Esophagus (tissue), 2 donors: ENCODE data around the gene CHPF. TPM values are rescaled to one million over a fixed set of nuclear protein-coding genes. Genes with fewer than 3 reads are reported as not detected.

Experiments used
- H3K27ac ChIP-seq, 2 donors: one replicate each; pipeline ENCODE4 v1.5.1; 2013; ENCODE audit warnings: low read depth in 2 of 2, mild to moderate bottlenecking in 2 of 2, inconsistent platforms in 1 of 2, low read length in 1 of 2, moderate library complexity in 1 of 2
- H3K27me3 ChIP-seq, 2 donors: one replicate each; pipeline ENCODE4 v1.6.1; 2013; ENCODE audit warnings: low read length in 2 of 2, control low read depth in 1 of 2, mild to moderate bottlenecking in 1 of 2; ENCODE audit not compliant: insufficient read depth in 2 of 2, control insufficient read depth in 1 of 2
- H3K36me3 ChIP-seq, 2 donors: one replicate each; pipeline ENCODE4 v1.6.1; 2013; ENCODE audit warnings: low read length in 1 of 2; ENCODE audit not compliant: control insufficient read depth in 2 of 2, insufficient read depth in 2 of 2
- H3K4me1 ChIP-seq, 2 donors: one replicate each; pipeline ENCODE4 v1.6.1; 2013; ENCODE audit warnings: low read length in 1 of 2; ENCODE audit not compliant: control insufficient read depth in 2 of 2, insufficient read depth in 2 of 2
- H3K4me3 ChIP-seq, 2 donors: one replicate each; pipeline ENCODE4 v1.5.1; 2013; ENCODE audit warnings: low read length in 2 of 2, mild to moderate bottlenecking in 2 of 2, low read depth in 1 of 2, moderate library complexity in 1 of 2
- H3K9me3 ChIP-seq, 2 donors: one replicate each; pipeline ENCODE4 v1.6.1; 2013; ENCODE audit warnings: mild to moderate bottlenecking in 2 of 2, low read depth in 1 of 2, low read length in 1 of 2, moderate library complexity in 1 of 2; ENCODE audit not compliant: control insufficient read depth in 2 of 2, insufficient read depth in 1 of 2
- WGBS, 2 donors: extraction: QIAGEN DNeasy Blood & Tissue Kit; methylation state at CpG; one replicate each; pipeline ENCODE4 v1.1.7; 2013; 5-methylcytosine and 5-hydroxymethylcytosine counted together
- polyA plus RNA-seq, 2 donors: library from polyadenylated mRNA; stranded (reverse); fragments of 200-250 nt; gene quantifications; one replicate each; pipeline ENCODE4 v1.2.3, GENCODE V29; 2013
- donor health status: healthy with polysubstance abuse.
- donor health status: Bipolar disorder and iron deficiency.

Gene CHPF
- polyA plus RNA-seq, 2 donors: 10.1 to 20.2 TPM

- no peak overlapping the region for H3K4me3 ChIP-seq
- no peaks in the 10 kb centered on the region for H3K36me3 ChIP-seq
- 88 to 93% methylated on average over 2 of the region's 2 CpGs for WGBS, 2 donors
- peaks cover 0 to 7% of the 10 kb centered on the region in 2 donors for H3K27me3 ChIP-seq
- H3K4me1 ChIP-seq: peaks cover 0 to 2% of the 10 kb centered on the region in 2 donors
- H3K27ac ChIP-seq: no peak overlapping the region
- H3K9me3 ChIP-seq: no peaks in the 10 kb centered on the region
Observed at GRCh38 chr2:219524817-219525216, 18.8 kb downstream of the CHPF start.

GRCh38 chr2:219523031-219523671 lies 20.5 kb downstream of the CHPF start:
- Histone ChIP-seq H3K27me3 (peaks cover 0 to 4% of the 10 kb centered on the region in 2 donors), H3K4me3 (no peak overlapping the region), H3K4me1 (peaks cover 0 to 2% of the 10 kb centered on the region in 2 donors), H3K9me3 (no peaks in the 10 kb centered on the region), H3K27ac (no peak overlapping the region), H3K36me3 (no peaks in the 10 kb centered on the region)
- WGBS, 2 donors: 19 to 27% methylated on average over 24 of the region's 24 CpGs

GRCh38 chr2:219522111-219523030 lies 21.2 kb downstream of the CHPF start:
- Histone ChIP-seq H3K27me3 (peaks cover 0 to 4% of the 10 kb centered on the region in 2 donors), H3K4me1 (peaks cover 0 to 2% of the 10 kb centered on the region in 2 donors), H3K27ac (peak overlapping the region in 1 of 2 donors; percentile 17), H3K9me3 (no peaks in the 10 kb centered on the region), H3K36me3 (no peaks in the 10 kb centered on the region), H3K4me3 (peak overlapping the region; percentile 3 to 16)
- 2% methylated on average over 50 to 70 of the region's 70 CpGs for WGBS, 2 donors

- H3K4me1 ChIP-seq: peaks cover 0 to 2% of the 10 kb centered on the region in 2 donors
- no peaks in the 10 kb centered on the region for H3K36me3 ChIP-seq
- peaks cover 0 to 4% of the 10 kb centered on the region in 2 donors for H3K27me3 ChIP-seq
- WGBS, 2 donors: 16 to 24% methylated on average over 14 of the region's 14 CpGs
- no peak overlapping the region for H3K27ac ChIP-seq
- H3K4me3 ChIP-seq: no peak overlapping the region
- H3K9me3 ChIP-seq: no peaks in the 10 kb centered on the region
Observed at GRCh38 chr2:219521066-219521880, 22.3 kb downstream of the CHPF start.

- H3K27ac ChIP-seq: no peak overlapping the region
- no peak overlapping the region for H3K4me3 ChIP-seq
- H3K4me1 ChIP-seq: peaks cover 0 to 2% of the 10 kb centered on the region in 2 donors
- peaks cover 0 to 4% of the 10 kb centered on the region in 2 donors for H3K27me3 ChIP-seq
- no peaks in the 10 kb centered on the region for H3K9me3 ChIP-seq
- H3K36me3 ChIP-seq: no peaks in the 10 kb centered on the region
- 68 to 71% methylated on average over 8 of the region's 8 CpGs for WGBS, 2 donors
Observed at GRCh38 chr2:219520079-219520478, 23.5 kb downstream of the CHPF start.

GRCh38 chr2:219519526-219519916 lies 24.1 kb downstream of the CHPF start:
- Histone ChIP-seq H3K27ac (no peak overlapping the region), H3K9me3 (no peaks in the 10 kb centered on the region), H3K4me1 (peaks cover 0 to 2% of the 10 kb centered on the region in 2 donors), H3K36me3 (no peaks in the 10 kb centered on the region), H3K4me3 (no peak overlapping the region), H3K27me3 (peaks cover 0 to 4% of the 10 kb centered on the region in 2 donors)
- WGBS, 2 donors: 87 to 91% methylated on average over 9 of the region's 9 CpGs

GRCh38 chr2:219517954-219518778 lies 25.4 kb downstream of the CHPF start:
- no peak overlapping the region for H3K4me3 ChIP-seq
- H3K27me3 ChIP-seq: peaks cover 0 to 11% of the 10 kb centered on the region in 2 donors
- WGBS, 2 donors: 60 to 61% methylated on average over 10 of the region's 10 CpGs
- H3K27ac ChIP-seq: no peak overlapping the region
- H3K4me1 ChIP-seq: peaks cover 0 to 2% of the 10 kb centered on the region in 2 donors
- H3K36me3 ChIP-seq: no peaks in the 10 kb centered on the region
- no peaks in the 10 kb centered on the region for H3K9me3 ChIP-seq

- no peak overlapping the region for H3K27ac ChIP-seq
- no peaks in the 10 kb centered on the region for H3K9me3 ChIP-seq
- 60 to 64% methylated on average over 7 of the region's 7 CpGs for WGBS, 2 donors
- peaks cover 0 to 14% of the 10 kb centered on the region in 2 donors for H3K27me3 ChIP-seq
- peaks cover 0 to 2% of the 10 kb centered on the region in 2 donors for H3K4me1 ChIP-seq
- H3K36me3 ChIP-seq: no peaks in the 10 kb centered on the region
- H3K4me3 ChIP-seq: no peak overlapping the region
Observed at GRCh38 chr2:219516888-219517287, 26.7 kb downstream of the CHPF start.
